ENCODE measurements around the gene C1orf56. TPM values are rescaled to one million over a fixed set of nuclear protein-coding genes. Genes with fewer than 3 reads are reported as not detected.

Gene C1orf56
- total RNA-seq, 4 donors from 2014 or later, result 1.3 to 2.5 (median 1.4) TPM; not detected in 1

- peak within 1 kb of the TSS; percentile 72 to 94 (median 87) for H3K4me3 ChIP-seq
- peak within 1 kb of the TSS; percentile 94 to 96 (median 96) for H3K27ac ChIP-seq
- peaks cover 0 to 15% (median 5%) of the 10 kb centered on the region in 3 donors for H3K36me3 ChIP-seq
- H3K4me1 ChIP-seq, result peaks cover 0 to 33% (median 16%) of the 10 kb centered on the region in 4 donors
- no peaks in the 10 kb centered on the region for H3K9me3 ChIP-seq
- H3K27me3 ChIP-seq, result no peaks in the 10 kb centered on the region
- peak; percentile 84 to 92 (median 89) for DNase-seq
- peak; percentile 77 to 95 (median 90) for TF ChIP-seq CTCF (IDR thresholded peaks at IDR 0.05)
- TF ChIP-seq POLR2A (IDR thresholded peaks at IDR 0.05), result peak; percentile 83 to 89
Measured at GRCh38 chr1:151059109-151060006, 11.8 kb downstream of the C1orf56 start, which contains the start of gene CDC42SE1. CDC42SE1 (minus strand) TSS chr1:151059622; CDS start chr1:151055730, 3,892 bp downstream.

GRCh38 chr1:151060007-151060656 is 12.6 kb downstream of the C1orf56 start, which contains the start of gene MLLT11:
MLLT11 (plus strand) TSS chr1:151060397; CDS start chr1:151067225, 6,828 bp downstream.
- no peaks in the 10 kb centered on the region for H3K9me3 ChIP-seq
- TF ChIP-seq CTCF (IDR thresholded peaks at IDR 0.05), result no peak
- H3K4me1 ChIP-seq, result peaks cover 0 to 30% (median 14%) of the 10 kb centered on the region in 4 donors
- H3K27me3 ChIP-seq, result no peaks in the 10 kb centered on the region
- peak within 1 kb of the TSS; percentile 94 to 96 (median 96) for H3K27ac ChIP-seq
- peak within 1 kb of the TSS; percentile 72 to 94 (median 87) for H3K4me3 ChIP-seq
- DNase-seq, result peak; percentile 50 to 59 (median 52)
- peaks cover 0 to 7% (median 0%) of the 10 kb centered on the region in 3 donors for H3K36me3 ChIP-seq

- Histone ChIP-seq H3K27me3 (no peaks in the 10 kb centered on the region), H3K36me3 (peaks cover 0 to under 1% (median 0%) of the 10 kb centered on the region in 3 donors), H3K4me3 (peak overlapping the region in 3 of 4 donors; percentile 72 to 94 (median 88)), H3K9me3 (no peaks in the 10 kb centered on the region), H3K27ac (peak overlapping the region in 2 of 4 donors; percentile 95 to 96), H3K4me1 (peaks cover 0 to 25% (median 7%) of the 10 kb centered on the region in 4 donors)
- no peak for TF ChIP-seq CTCF (IDR thresholded peaks at IDR 0.05)
- TF ChIP-seq POLR2A (IDR thresholded peaks at IDR 0.05), result no peak
- no peak for DNase-seq
Measured at GRCh38 chr1:151060657-151061421, 13.3 kb downstream of the C1orf56 start.

- peaks cover 0 to 16% (median 4%) of the 10 kb centered on the region in 4 donors for H3K4me1 ChIP-seq
- DNase-seq, result no peak
- H3K36me3 ChIP-seq, result no peaks in the 10 kb centered on the region
- no peaks in the 10 kb centered on the region for H3K27me3 ChIP-seq
- H3K27ac ChIP-seq, result no peak overlapping the region
- no peak overlapping the region for H3K4me3 ChIP-seq
- TF ChIP-seq CTCF (IDR thresholded peaks at IDR 0.05) (no peak), POLR2A (IDR thresholded peaks at IDR 0.05) (no peak)
- H3K9me3 ChIP-seq, result no peaks in the 10 kb centered on the region
Measured at GRCh38 chr1:151061704-151062103, 14.2 kb downstream of the C1orf56 start.

All from Peyer's patch (tissue), 4 donors.